ENCODE results near the gene NUDT3. TPM values are rescaled to one million over a fixed set of nuclear protein-coding genes. Genes with fewer than 3 reads are reported as not detected.

Gene NUDT3
- polyA plus RNA-seq, 1 of the 3 experiments (the other 2 are of a cell fraction): 11.9 TPM

- CTCF ChIA-PET: no interaction called here
- H3K9me2 ChIP-seq: no peaks in the 10 kb centered on the region
- peaks cover 9 to 43% of the 10 kb centered on the region in 2 experiments for H3K4me1 ChIP-seq (ENCODE audit: control insufficient read depth in 1 of 2, insufficient read depth in 2 of 2, low read depth in 1 of 2, low read length in 1 of 2)
- no peaks in the 10 kb centered on the region for H4K20me1 ChIP-seq (ENCODE audit: insufficient read depth)
- DNase-seq: peak; percentile 59
- H3K79me2 ChIP-seq (ENCODE audit: insufficient read depth): peaks cover 30% of the 10 kb centered on the region
- TF ChIP-seq, protein P1, sequence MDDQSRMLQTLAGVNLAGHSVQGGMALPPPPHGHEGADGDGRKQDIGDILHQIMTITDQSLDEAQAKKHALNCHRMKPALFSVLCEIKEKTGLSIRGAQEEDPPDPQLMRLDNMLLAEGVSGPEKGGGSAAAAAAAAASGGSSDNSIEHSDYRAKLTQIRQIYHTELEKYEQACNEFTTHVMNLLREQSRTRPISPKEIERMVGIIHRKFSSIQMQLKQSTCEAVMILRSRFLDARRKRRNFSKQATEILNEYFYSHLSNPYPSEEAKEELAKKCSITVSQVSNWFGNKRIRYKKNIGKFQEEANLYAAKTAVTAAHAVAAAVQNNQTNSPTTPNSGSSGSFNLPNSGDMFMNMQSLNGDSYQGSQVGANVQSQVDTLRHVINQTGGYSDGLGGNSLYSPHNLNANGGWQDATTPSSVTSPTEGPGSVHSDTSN (IDR thresholded peaks at IDR 0.05): 0 out of 2 replicates have a peak, but pooled peaks have one; percentile 26
- no peak for TF ChIP-seq RXRA (IDR thresholded peaks at IDR 0.05; ENCODE audit: borderline replicate concordance, low read depth)
- TF ChIP-seq TAF1 (IDR thresholded peaks at IDR 0.05; ENCODE audit: borderline replicate concordance, low read depth, low read length): no peak
- TF ChIP-seq FOSL2 (IDR thresholded peaks at IDR 0.05; ENCODE audit: borderline replicate concordance, low read depth): peak; percentile 40; the same call in 1 of the 2 replicates
- TF ChIP-seq JUND (IDR thresholded peaks at IDR 0.05): no peak
- TF ChIP-seq TEAD4 (IDR thresholded peaks at IDR 0.05; ENCODE audit: borderline replicate concordance, insufficient read depth): no peak
- peak overlapping the region; percentile 80 to 82 for H3K4me3 ChIP-seq (ENCODE audit: low read depth in 2 of 2, low read length in 1 of 2)
- H3K27me3 ChIP-seq (ENCODE audit: insufficient read depth): no peaks in the 10 kb centered on the region
- H3K36me3 ChIP-seq (replicated peaks in 1 of 2; ENCODE audit: control insufficient read depth in 1 of 2, insufficient read depth in 2 of 2, low read length in 1 of 2): peaks cover 11 to 17% of the 10 kb centered on the region in 2 experiments
- peaks cover 41% of the 10 kb centered on the region for H3F3A ChIP-seq (replicated peaks; ENCODE audit: insufficient read depth)
- H3K4me2 ChIP-seq: peak overlapping the region; percentile 81
- 48% methylated on average over 12 of the region's 14 CpGs for WGBS (ENCODE audit: low lambda C conversion rate)
- peak overlapping the region; percentile 72 to 85 for H3K27ac ChIP-seq (ENCODE audit: low read depth in 2 of 2, low read length in 1 of 2)
- POLR2A ChIA-PET: no interaction called here
- peak overlapping the region; percentile 95 for H3K9ac ChIP-seq
- no peaks in the 10 kb centered on the region for H3K9me3 ChIP-seq
- no peak overlapping the region for H2AFZ ChIP-seq (ENCODE audit: low read depth)
These were observed 153.6 kb downstream of the NUDT3 start for GRCh38 chr6:34238585-34239499.

GRCh38 chr6:34237722-34238584 lies 154.5 kb downstream of the NUDT3 start:
- Histone ChIP-seq H3K9me2 (no peaks in the 10 kb centered on the region), H3K9ac (peak overlapping the region; percentile 95), H3K4me3 (ENCODE audit: low read depth in 2 of 2, low read length in 1 of 2) (peak overlapping the region; percentile 80 to 82), H3K36me3 (replicated peaks in 1 of 2; ENCODE audit: control insufficient read depth in 1 of 2, insufficient read depth in 2 of 2, low read length in 1 of 2) (peaks cover 11 to 17% of the 10 kb centered on the region in 2 experiments), H3K27ac (ENCODE audit: low read depth in 2 of 2, low read length in 1 of 2) (peak overlapping the region; percentile 72 to 85), H4K20me1 (ENCODE audit: insufficient read depth) (no peaks in the 10 kb centered on the region), H2AFZ (ENCODE audit: low read depth) (peak overlapping the region; percentile 76; the same call in 1 of the 2 replicates), H3K27me3 (ENCODE audit: insufficient read depth) (no peaks in the 10 kb centered on the region), H3K4me1 (ENCODE audit: control insufficient read depth in 1 of 2, insufficient read depth in 2 of 2, low read depth in 1 of 2, low read length in 1 of 2) (peaks cover 9 to 34% of the 10 kb centered on the region in 2 experiments), H3F3A (replicated peaks; ENCODE audit: insufficient read depth) (peaks cover 40% of the 10 kb centered on the region), H3K79me2 (ENCODE audit: insufficient read depth) (peaks cover 30% of the 10 kb centered on the region), H3K9me3 (no peaks in the 10 kb centered on the region), H3K4me2 (peak overlapping the region; percentile 81)
- DNase-seq: peak; percentile 91
- ChIA-PET POLR2A (interaction anchor here (1.2 to 1.7 kb wide), 2 partner anchors 10 to 14 kb away, joined by 3 to 15 read pairs; no protein-coding TSS in a partner anchor), CTCF (interaction anchor here (1.4 to 2.0 kb wide), 3 partner anchors 11 to 289 kb away, joined by 4 to 18 read pairs (median 4); no protein-coding TSS in a partner anchor)
- TF ChIP-seq CTCF (IDR thresholded peaks at IDR 0.05): peak; percentile 50
- no peak for TF ChIP-seq TEAD4 (IDR thresholded peaks at IDR 0.05; ENCODE audit: borderline replicate concordance, insufficient read depth)
- TF ChIP-seq SMC3 (IDR thresholded peaks at IDR 0.05; ENCODE audit: low read depth, low read length): 0 out of 2 replicates have a peak, but pooled peaks have one; percentile 12
- TF ChIP-seq, protein P2, sequence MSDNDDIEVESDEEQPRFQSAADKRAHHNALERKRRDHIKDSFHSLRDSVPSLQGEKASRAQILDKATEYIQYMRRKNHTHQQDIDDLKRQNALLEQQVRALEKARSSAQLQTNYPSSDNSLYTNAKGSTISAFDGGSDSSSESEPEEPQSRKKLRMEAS (IDR thresholded peaks at IDR 0.05; ENCODE audit: low read depth): peak; percentile 90
- TF ChIP-seq TAF1 (IDR thresholded peaks at IDR 0.05; ENCODE audit: borderline replicate concordance, low read depth, low read length): no peak
- 0 out of 4 replicates have a peak, but pooled peaks of 1 of the 2 experiments have one; percentile 2 for TF ChIP-seq EP300 (IDR thresholded peaks at IDR 0.05; ENCODE audit: borderline replicate concordance in 1 of 2, low read depth in 1 of 2, low read length in 1 of 2)
- no peak for TF ChIP-seq GATA2 (CRISPR knock-in tag; IDR thresholded peaks at IDR 0.05)
- peak; percentile 67 for TF ChIP-seq MXI1 (IDR thresholded peaks at IDR 0.05; ENCODE audit: low read depth, low read length)
- WGBS (ENCODE audit: low lambda C conversion rate): 5% methylated on average over 31 of the region's 64 CpGs
